Lower leg skin (tissue), 4 donors: ENCODE data around the gene FOXS1. TPM values are rescaled to one million over a fixed set of nuclear protein-coding genes. Genes with fewer than 3 reads are reported as not detected.

Experiments
- DNase-seq, 2 donors: peaks; one replicate each; pipeline ENCODE4 v3.0.0-alpha.2; 2019; ENCODE audit warnings: low spot score in 2 of 2
- H3K4me3 ChIP-seq: fragments of 200-600 bp; sonication (generic); 2 replicates; pipeline ENCODE4 v1.5.1; 2017; ENCODE audit warnings: mild to moderate bottlenecking, low read depth; ENCODE audit not compliant: poor library complexity, severe bottlenecking
- POLR2A ChIP-seq, 2 donors: fragments of 450-650 bp; IDR thresholded peaks; one replicate each; pipeline ENCODE4 v1.6.1; 2016 to 2017; ENCODE audit warnings: antibody characterized with exemption in 2 of 2, mild to moderate bottlenecking in 1 of 2, moderate library complexity in 1 of 2
- WGBS, 2 donors: methylation state at CpG; one replicate each; pipeline ENCODE4 v1.1.5; 2018; 5-methylcytosine and 5-hydroxymethylcytosine counted together
- intact Hi-C: fragments of 100-400 bp; cut with DNase I; formaldehyde crosslinking; loops from one replicate; pipeline ENCODE4 v1.15.0; 2023; ENCODE audit warnings: low total_unique reads
- total RNA-seq, 4 donors: library from RNA; depleted of rRNA; stranded (reverse); fragments of >200 nt; gene quantifications; one replicate each; pipeline ENCODE4 v1.1.0, GENCODE V29; 2016
- TF ChIP-seq, protein P1 (sequence below), 3 donors: fragments of 450-650 bp; IDR thresholded peaks; one replicate each; pipeline ENCODE4 v1.5.1; 2016; ENCODE audit warnings: antibody characterized with exemption in 3 of 3, mild to moderate bottlenecking in 3 of 3, moderate library complexity in 2 of 3

FOXS1 gene
- total RNA-seq, 4 donors from 2014 or later, result 0.44 to 0.97 TPM; not detected in 2

GRCh38 chr20:31824554-31825313 is 20.7 kb downstream of the FOXS1 start:
- intact Hi-C loops, result loop anchor here (5.0 kb wide), 1 partner anchor 208 kb away; no protein-coding TSS in a partner anchor
- TF ChIP-seq POLR2A (IDR thresholded peaks at IDR 0.05), result no peak
- TF ChIP-seq, protein P1, sequence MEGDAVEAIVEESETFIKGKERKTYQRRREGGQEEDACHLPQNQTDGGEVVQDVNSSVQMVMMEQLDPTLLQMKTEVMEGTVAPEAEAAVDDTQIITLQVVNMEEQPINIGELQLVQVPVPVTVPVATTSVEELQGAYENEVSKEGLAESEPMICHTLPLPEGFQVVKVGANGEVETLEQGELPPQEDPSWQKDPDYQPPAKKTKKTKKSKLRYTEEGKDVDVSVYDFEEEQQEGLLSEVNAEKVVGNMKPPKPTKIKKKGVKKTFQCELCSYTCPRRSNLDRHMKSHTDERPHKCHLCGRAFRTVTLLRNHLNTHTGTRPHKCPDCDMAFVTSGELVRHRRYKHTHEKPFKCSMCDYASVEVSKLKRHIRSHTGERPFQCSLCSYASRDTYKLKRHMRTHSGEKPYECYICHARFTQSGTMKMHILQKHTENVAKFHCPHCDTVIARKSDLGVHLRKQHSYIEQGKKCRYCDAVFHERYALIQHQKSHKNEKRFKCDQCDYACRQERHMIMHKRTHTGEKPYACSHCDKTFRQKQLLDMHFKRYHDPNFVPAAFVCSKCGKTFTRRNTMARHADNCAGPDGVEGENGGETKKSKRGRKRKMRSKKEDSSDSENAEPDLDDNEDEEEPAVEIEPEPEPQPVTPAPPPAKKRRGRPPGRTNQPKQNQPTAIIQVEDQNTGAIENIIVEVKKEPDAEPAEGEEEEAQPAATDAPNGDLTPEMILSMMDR (IDR thresholded peaks at IDR 0.05), result no peak
- WGBS, 2 donors, result 77 to 82% methylated on average over 14 of the region's 14 CpGs

DNA sequence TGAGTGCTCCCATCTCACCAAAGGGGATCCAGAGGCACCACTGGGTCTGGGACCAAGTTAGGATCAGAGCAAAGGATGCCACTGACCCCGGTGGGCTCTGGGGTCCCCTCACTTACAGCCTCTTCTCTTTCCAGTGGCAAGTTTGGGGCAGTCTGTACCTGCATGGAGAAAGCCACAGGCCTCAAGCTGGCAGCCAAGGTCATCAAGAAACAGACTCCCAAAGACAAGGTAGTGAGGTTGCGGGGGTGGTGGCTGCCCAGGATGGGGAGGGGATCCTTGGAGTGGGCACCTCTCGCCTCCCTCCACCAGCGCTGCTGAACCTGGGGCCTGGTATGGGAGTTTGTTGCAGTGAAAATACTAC is 21.3 kb downstream of the FOXS1 start:
- no peak for DNase-seq
- WGBS, 2 donors, result 93 to 95% methylated on average over 4 of the region's 4 CpGs
- intact Hi-C loops, result loop anchor here (5.0 kb wide), 1 partner anchor 208 kb away; no protein-coding TSS in a partner anchor
- no peak overlapping the region for H3K4me3 ChIP-seq
- no peak for TF ChIP-seq POLR2A (IDR thresholded peaks at IDR 0.05)
- TF ChIP-seq, protein P1 (IDR thresholded peaks at IDR 0.05), result no peak

More at GRCh38 chr20:31824554-31825313, 20.7 kb downstream of the FOXS1 start:
- DNase-seq, result no peak
- H3K4me3 ChIP-seq, result no peak overlapping the region

DNA sequence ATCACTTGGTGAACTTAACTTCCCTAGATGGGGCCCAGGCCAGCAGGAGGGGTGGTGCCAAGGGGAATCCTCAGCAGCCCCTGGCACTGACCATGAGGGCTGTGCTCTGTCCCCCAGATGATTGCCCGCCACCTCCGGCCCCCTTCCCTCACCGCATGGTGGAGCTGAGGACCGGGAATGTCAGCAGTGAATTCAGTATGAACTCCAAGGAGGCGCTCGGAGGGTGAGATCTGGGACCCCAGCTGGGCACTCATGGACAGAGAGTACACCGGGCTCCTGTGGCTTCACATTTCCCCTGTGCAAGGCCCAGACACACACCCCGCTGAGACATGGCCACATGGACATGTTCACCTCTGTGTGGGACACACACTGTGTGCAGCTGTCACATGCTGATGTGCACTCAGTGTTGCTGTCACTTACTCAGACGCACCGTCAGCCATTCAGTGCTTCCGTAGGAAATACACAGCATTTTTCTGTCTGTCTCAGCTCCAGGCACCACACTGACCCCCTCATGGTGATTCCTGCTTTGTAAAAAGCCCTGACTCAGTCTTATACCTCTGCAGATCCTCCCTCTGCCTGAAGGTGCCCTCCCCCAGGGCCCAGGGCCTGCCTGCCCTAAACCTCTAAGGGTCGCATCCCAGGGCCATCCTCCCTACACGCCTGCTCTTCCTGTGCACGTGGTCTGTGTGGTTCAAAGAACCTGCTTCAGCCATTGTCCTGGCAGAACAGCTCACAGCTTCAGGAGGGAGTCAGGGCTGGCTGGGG is 21.9 kb downstream of the FOXS1 start:
- no peak overlapping the region for H3K4me3 ChIP-seq
- no peak for TF ChIP-seq POLR2A (IDR thresholded peaks at IDR 0.05)
- TF ChIP-seq, protein P1 (IDR thresholded peaks at IDR 0.05), result no peak
- DNase-seq, result no peak
- WGBS, 2 donors, result 70 to 81% methylated on average over 13 of the region's 14 CpGs
- intact Hi-C loops, result loop anchor here (5.0 kb wide), 1 partner anchor 209 kb away; no protein-coding TSS in a partner anchor

- no peak overlapping the region for H3K4me3 ChIP-seq
- TF ChIP-seq, protein P1 (IDR thresholded peaks at IDR 0.05), result peak in 2 of 3 donors; percentile 41 to 93
- TF ChIP-seq POLR2A (IDR thresholded peaks at IDR 0.05), result no peak
- WGBS, 2 donors, result 3% methylated on average over 21 to 28 of the region's 29 CpGs
- intact Hi-C loops, result loop anchor here (5.0 kb wide), 1 partner anchor 210 kb away; no protein-coding TSS in a partner anchor
- peak; percentile 55 to 95 for DNase-seq
Measured at GRCh38 chr20:31822421-31823330, 22.7 kb downstream of the FOXS1 start.

DNA sequence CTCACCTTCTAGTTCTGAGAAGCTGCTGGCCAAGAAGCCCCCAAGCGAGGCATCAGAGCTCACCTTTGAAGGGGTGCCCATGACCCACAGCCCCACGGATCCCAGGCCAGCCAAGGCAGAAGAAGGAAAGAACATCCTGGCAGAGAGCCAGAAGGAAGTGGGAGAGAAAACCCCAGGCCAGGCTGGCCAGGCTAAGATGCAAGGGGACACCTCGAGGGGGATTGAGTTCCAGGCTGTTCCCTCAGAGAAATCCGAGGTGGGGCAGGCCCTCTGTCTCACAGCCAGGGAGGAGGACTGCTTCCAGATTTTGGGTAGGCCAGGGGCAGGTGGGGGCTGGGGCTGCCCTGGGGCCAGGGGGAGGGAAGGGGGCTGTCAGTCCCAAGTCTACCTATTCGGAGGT is 24.0 kb downstream of the FOXS1 start:
- no peak overlapping the region for H3K4me3 ChIP-seq
- WGBS, 2 donors, result 57 to 62% methylated on average over 5 of the region's 5 CpGs
- TF ChIP-seq, protein P1 (IDR thresholded peaks at IDR 0.05), result no peak
- no peak for TF ChIP-seq POLR2A (IDR thresholded peaks at IDR 0.05)
- no peak for DNase-seq
- intact Hi-C loops, result loop anchor here (5.0 kb wide), 1 partner anchor 211 kb away; no protein-coding TSS in a partner anchor
